ENCODE results near the gene CALML5.
"Not testable (repeated sequence)": the region's sequence is repeated elsewhere in the genome, so short reads cannot be mapped to it uniquely, and the experiment has no call there.

Gene CALML5

DNA sequence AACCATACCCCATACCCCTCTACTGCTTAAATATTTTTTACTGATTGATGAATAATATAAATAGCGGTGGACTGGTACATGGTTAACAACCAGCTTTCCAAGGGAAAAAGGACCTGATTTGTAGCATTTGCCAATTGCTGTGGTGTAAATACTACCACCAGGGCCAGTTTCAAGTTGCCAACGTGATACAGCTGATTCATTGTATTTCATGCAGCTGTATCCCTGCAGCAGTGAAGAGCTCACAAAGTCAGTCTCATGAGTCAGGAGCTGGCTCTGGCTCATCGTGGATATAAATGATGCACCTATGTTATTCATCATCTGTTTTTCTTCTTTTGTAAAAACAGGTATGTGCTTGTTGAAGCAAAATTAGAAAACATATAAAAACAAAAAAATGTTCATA lies 15.2 kb downstream of the CALML5 start:
- H3K4me3 ChIP-seq = no peak overlapping the region
- H4K20me1 ChIP-seq = no peaks in the 10 kb centered on the region
- H3K27ac ChIP-seq = no peak overlapping the region
- no peak for TF ChIP-seq Cebpa-rat (IDR thresholded peaks at IDR 0.05)
- no peaks in the 10 kb centered on the region for H3K27me3 ChIP-seq
- H3K36me3 ChIP-seq = no peaks in the 10 kb centered on the region
- no peak overlapping the region for H3K9ac ChIP-seq
- H3K4me1 ChIP-seq = peaks cover 15% of the 10 kb centered on the region
- H3K4me2 ChIP-seq = no peak overlapping the region
- no peaks in the 10 kb centered on the region for H3K9me3 ChIP-seq

DNA sequence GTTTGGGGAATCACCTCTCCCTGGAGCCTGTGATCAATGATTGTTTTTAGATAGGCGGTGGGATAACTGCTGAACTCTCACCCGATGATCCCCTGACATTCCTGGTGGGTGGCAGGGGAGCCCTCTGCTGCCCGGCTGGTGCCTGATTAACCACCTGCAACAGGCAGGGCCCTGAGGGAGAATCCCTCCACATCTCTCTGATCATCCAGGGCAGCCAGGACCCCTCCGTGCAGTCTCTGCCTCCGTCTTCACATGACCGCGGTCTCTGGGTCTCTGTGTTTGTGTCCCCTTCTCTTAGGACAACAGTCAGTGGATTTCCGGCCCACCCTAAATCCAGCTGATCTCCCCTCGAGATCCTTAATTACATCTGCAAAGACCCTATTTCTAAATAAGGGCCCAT lies 17.4 kb downstream of the CALML5 start:
- no peak overlapping the region for H3K9ac ChIP-seq
- H4K20me1 ChIP-seq = no peaks in the 10 kb centered on the region
- no peak overlapping the region for H3K27ac ChIP-seq
- no peaks in the 10 kb centered on the region for H3K36me3 ChIP-seq
- no peaks in the 10 kb centered on the region for H3K9me3 ChIP-seq
- no peak overlapping the region for H3K4me3 ChIP-seq
- no peak overlapping the region for H3K4me2 ChIP-seq
- no peak for TF ChIP-seq Cebpa-rat (IDR thresholded peaks at IDR 0.05)
- no peaks in the 10 kb centered on the region for H3K27me3 ChIP-seq
- peaks cover 28% of the 10 kb centered on the region for H3K4me1 ChIP-seq

DNA sequence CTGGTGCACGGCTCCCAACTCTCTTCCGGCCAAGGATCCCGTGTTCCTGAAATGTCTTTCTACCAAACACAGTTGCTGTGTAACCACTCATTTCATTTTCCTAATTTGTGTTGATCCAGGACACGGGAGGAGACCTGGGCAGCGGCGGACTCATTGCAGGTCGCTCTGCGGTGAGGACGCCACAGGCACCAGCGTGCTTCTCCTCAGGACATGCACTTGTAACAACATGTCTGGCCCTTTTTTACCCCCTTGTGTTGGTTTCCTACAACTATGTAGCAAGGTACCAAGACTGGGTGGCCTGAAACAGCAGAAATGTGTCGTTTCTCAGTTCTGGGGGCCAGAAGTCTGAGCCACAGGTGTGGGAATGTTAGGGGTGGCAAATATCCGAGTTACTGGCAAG lies 18.2 kb downstream of the CALML5 start:
- Histone ChIP-seq H3K27ac (no peak overlapping the region), H4K20me1 (no peaks in the 10 kb centered on the region), H3K4me2 (no peak overlapping the region), H3K9ac (no peak overlapping the region), H3K27me3 (no peaks in the 10 kb centered on the region), H3K36me3 (no peaks in the 10 kb centered on the region), H3K9me3 (no peaks in the 10 kb centered on the region), H3K4me3 (no peak overlapping the region), H3K4me1 (peaks cover 28% of the 10 kb centered on the region)
- no peak for TF ChIP-seq Cebpa-rat (IDR thresholded peaks at IDR 0.05)

DNA sequence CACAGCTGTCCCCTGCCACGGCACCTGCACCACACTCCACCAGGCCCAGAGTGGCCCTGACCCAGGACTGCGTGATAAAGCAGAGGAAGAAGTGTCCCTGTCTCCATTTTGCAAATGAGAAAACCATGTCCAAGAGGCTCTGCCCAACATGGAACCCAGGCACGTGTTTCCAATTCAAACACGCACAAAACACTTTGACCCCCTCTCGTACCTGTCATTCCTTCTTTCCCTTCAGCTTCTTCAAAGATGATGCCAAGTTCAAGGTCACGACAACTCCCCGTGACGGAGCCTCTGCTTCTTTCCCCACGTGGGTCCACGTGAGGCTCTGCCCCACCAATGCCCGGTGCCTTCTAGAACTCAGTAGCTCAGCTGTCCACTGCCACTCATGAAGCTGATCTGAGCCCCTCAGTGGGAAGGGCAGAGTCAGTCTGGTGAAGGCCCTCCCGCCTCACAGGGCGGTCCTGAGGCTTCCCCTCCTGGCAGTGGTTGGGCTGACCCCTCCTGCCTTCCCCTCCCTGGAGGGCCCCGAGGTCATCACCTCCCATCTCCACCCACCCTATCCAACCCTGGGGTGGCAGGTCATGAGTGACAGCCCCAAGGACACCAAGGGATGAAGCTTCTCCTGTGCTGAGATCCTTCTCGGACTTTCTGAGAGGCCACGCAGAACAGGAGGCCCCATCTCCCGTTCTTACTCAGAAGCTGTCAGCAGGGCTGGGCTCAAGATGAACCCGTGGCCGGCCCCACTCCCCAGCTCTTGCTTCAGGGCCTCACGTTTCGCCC lies 19.0 kb downstream of the CALML5 start:
- H3K4me2 ChIP-seq = peak overlapping the region; percentile 62
- TF ChIP-seq Cebpa-rat (IDR thresholded peaks at IDR 0.05) = no peak
- no peak overlapping the region for H3K9ac ChIP-seq
- no peaks in the 10 kb centered on the region for H3K36me3 ChIP-seq
- no peak overlapping the region for H3K4me3 ChIP-seq
- no peaks in the 10 kb centered on the region for H4K20me1 ChIP-seq
- H3K4me1 ChIP-seq = peaks cover 28% of the 10 kb centered on the region
- no peaks in the 10 kb centered on the region for H3K9me3 ChIP-seq
- H3K27me3 ChIP-seq = no peaks in the 10 kb centered on the region
- no peak overlapping the region for H3K27ac ChIP-seq

DNA sequence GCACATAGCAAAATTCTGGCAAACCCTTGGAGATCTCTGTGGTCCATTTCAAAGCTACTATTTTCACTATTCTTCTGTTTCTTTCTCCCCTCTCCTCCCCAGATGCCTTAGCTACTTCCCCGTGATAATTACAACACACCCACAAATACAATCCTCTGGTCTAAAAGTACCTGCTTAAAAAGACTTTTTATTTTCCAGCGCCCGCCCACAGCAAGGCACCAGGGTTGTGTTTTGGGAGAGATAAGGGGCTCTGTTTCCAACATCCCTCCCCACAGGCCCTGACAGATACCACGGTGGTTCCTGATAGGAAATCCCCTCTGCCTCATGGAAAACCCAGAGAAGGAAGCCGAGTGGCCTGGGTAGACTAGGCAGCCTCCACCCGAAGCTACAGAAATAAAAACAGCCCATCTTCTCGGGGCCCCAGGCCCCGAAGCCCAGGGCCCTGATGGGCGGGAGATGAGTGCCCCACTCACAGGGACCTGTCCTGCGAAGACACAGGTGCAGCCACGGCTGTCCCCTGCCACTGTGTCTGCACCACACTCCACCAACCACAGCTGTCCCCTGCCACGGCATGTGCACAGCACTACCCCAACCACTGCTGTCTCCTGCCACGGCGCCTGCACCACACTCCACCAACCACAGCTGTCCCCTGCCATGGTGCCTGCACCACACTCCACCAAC lies 19.7 kb downstream of the CALML5 start:
- Histone ChIP-seq H3K27ac (no peak overlapping the region), H3K9ac (no peak overlapping the region), H3K27me3 (no peaks in the 10 kb centered on the region), H3K9me3 (no peaks in the 10 kb centered on the region), H3K4me1 (peaks cover 28% of the 10 kb centered on the region), H3K36me3 (no peaks in the 10 kb centered on the region), H3K4me2 (peak overlapping the region; percentile 62), H3K4me3 (no peak overlapping the region), H4K20me1 (no peaks in the 10 kb centered on the region)
- TF ChIP-seq Cebpa-rat (IDR thresholded peaks at IDR 0.05) = no peak

DNA sequence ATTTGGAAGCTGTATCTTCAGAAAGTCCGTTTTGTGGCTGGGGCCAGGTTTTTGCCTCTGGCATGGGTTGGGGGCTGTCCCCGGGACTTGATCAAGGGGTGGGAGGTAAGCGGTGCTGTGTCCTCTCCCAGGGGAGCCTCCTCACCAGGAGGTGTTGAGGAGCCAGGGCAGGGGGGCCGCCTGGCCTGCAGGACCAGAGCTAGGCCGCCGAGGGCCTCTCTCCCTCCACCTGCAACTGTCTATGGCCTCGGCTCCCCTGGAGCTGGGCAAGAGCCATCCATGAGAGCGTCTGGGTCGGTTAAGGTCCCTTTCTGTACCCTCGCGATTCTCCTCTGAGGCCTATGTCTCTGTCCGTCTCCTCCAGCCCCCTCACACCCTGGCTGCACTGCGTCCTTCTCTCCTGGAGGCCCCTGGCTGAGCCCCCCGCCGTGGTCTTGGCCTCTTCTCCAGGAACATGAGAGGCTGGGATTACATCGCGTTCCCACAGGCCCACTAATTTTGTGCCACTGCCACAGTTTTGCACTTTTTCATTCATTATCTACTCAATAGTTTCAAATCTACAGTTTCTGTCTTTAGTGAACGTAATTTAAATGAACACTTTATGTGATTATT lies 20.6 kb downstream of the CALML5 start:
- Histone ChIP-seq H3K9me3 (no peaks in the 10 kb centered on the region), H4K20me1 (no peaks in the 10 kb centered on the region), H3K4me2 (peak overlapping the region; percentile 62; the same call in 1 of the 2 replicates), H3K9ac (no peak overlapping the region), H3K4me1 (peaks cover 28% of the 10 kb centered on the region), H3K4me3 (no peak overlapping the region), H3K27me3 (no peaks in the 10 kb centered on the region), H3K27ac (no peak overlapping the region), H3K36me3 (no peaks in the 10 kb centered on the region)
- TF ChIP-seq Cebpa-rat (IDR thresholded peaks at IDR 0.05) = no peak

DNA sequence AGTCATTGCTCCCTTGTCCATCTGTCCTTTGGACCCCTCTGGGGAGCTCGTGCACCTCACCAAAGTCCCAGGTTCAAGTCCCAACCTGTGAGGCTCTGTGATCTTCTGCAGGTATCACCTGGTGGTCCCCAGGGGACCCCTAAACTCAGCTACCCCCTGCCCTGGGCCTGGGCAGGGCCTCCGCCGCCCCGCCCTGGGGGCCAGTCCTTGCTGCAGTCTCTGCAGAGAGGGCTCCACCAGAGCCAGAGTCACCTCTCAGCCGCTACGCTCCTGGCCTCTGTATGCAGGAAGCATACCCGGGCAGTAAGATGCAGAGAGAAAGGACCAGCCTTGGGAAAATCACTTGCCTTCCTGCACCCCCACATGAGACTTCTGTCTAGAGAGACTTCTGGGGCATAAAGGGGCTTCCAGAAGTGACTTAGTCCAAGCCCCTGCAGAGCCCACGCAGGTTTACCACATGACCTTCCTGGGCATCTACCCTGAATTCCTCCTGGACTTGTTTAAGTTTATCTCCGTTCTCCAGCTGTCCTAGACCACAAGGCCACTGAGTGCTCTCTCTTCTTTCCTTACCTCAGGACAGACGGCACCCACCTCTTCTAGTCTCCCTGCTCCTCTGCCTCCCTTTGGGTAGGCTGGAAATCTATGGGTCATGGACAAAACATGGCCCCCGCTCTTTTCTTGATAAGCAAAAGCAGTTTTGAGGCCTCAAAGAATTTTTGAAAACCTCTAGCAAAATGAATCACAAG lies 21.2 kb downstream of the CALML5 start:
- Histone ChIP-seq H3K36me3 (no peaks in the 10 kb centered on the region), H3K9me3 (no peaks in the 10 kb centered on the region), H3K27me3 (no peaks in the 10 kb centered on the region), H3K4me2 (peak overlapping the region; percentile 26; the same call in 1 of the 2 replicates), H3K9ac (no peak overlapping the region), H4K20me1 (no peaks in the 10 kb centered on the region), H3K4me3 (no peak overlapping the region), H3K27ac (no peak overlapping the region), H3K4me1 (peaks cover 28% of the 10 kb centered on the region)
- TF ChIP-seq Cebpa-rat (IDR thresholded peaks at IDR 0.05) = no peak

DNA sequence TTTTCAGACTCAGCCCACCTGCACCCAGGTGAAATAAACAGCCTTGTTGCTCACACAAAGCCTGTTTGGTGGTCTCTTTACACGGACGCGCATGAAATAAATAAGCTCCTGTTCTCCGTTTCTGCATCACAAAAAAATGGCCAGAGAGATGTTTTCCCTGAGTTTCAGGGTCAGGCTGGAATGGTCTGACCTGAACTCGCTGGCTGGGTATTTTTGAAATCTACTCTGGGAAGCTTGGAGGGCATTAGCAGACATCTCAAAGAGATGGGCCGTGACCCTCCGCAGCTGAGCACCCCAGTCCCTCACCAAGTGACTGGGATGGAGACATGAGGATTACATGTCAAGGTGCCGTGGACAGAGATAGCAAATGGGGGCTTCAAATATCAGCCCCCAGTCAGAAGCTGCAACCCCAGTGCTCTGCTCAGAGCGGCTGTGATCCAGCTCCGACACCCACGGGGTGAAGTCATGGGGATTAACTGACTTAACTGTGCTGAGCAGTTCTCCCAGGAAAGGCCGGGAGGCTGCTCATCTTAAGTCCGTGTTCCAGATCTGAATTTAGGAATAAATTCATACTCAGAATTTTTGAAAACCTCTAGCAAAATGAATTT lies 22.3 kb downstream of the CALML5 start:
- Histone ChIP-seq H3K27me3 (no peaks in the 10 kb centered on the region), H3K9ac (no peak overlapping the region), H3K9me3 (no peaks in the 10 kb centered on the region), H3K36me3 (no peaks in the 10 kb centered on the region), H3K4me1 (peaks cover 28% of the 10 kb centered on the region), H4K20me1 (no peaks in the 10 kb centered on the region), H3K4me2 (no peak overlapping the region), H3K4me3 (no peak overlapping the region), H3K27ac (no peak overlapping the region)
- TF ChIP-seq Cebpa-rat (IDR thresholded peaks at IDR 0.05) = no peak

DNA sequence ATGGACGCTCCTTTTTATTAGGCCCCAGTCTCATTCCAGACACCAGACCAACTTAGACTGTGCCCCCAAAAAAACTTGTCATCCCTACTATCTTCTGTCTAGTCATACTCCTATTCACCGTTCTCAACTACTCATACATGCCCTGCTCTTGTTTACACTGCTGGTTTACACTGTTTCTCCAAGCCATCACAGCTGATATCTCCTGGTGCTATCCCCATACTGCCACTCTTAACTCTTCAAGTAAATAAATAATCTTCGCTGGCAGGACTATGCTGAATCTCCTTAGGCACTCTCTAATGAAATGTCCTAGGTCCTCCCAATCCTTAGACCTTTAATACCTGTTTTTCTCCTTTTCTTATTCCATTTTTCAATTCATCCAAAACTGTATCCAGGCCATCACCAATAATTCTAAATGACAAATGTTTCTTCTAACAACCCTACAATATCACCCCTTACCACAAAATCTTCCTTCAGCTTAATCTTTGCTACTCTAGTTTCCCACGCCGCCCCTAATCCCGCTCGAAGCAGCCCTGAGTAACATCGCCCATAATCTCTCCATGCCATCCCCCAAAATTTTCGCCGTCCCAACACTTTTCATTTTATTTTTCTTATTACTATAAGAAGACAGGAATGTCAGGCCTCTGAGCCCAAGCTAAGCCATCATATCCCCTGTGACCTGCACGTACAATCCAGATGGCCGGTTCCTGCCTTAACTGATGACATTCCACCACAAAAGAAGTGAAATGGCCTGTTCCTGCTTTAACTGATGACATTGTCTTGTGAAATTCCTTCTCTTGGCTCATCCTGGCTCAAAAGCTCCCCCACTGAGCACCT lies 23.2 kb downstream of the CALML5 start:
- H4K20me1 ChIP-seq, H3K9ac ChIP-seq, H3K4me2 ChIP-seq, H3K9me3 ChIP-seq, H3K4me3 ChIP-seq, H3K27me3 ChIP-seq, H3K27ac ChIP-seq, H3K36me3 ChIP-seq: not testable (repeated sequence)
- H3K4me1 ChIP-seq = peaks cover 28% of the 10 kb centered on the region

DNA sequence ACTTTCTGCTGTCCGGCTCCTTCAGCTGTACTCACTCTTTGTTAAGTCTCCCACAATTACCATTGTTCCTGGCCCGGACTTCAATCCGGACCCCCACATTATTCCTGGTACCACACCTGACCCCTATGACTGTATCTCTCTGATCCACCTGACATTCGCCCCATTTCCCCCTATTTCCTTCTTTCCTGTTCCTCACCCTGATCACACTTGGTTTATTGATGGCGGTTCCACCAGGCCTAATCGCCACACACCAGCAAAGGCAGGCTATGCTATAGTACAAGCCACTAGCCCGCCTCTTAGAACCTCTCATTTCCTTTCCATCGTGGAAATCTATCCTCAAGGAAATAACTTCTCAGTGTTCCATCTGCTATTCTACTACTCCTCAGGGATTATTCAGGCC lies 24.3 kb downstream of the CALML5 start:
- H4K20me1 ChIP-seq, H3K36me3 ChIP-seq, H3K27me3 ChIP-seq, H3K4me2 ChIP-seq, H3K27ac ChIP-seq, H3K4me3 ChIP-seq, H3K9me3 ChIP-seq, H3K9ac ChIP-seq: not testable (repeated sequence)
- H3K4me1 ChIP-seq = peaks cover 22% of the 10 kb centered on the region

DNA sequence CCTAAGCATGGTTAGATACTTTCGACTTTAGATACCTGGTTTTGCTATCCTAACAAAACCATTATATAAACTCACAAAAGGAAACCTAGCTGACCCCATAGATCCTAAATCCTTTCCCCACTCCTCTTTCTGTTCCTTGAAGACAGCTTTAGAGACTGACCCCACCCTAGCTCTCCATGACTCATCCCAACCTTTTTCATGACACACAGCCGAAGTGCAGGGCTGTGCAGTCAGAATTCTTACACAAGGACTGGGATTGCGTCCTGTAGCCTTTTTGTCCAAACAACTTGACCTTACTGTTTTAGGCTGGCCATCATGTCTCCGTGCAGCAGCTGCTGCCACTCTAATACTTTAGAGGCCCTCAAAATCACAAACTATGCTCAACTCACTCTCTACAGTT lies 24.7 kb downstream of the CALML5 start:
- not testable (repeated sequence) for H3K4me2 ChIP-seq, H4K20me1 ChIP-seq, H3K9ac ChIP-seq

More for the DNA sequence above, 24.7 kb downstream of the CALML5 start:
- not testable (repeated sequence) for H3K27ac ChIP-seq, H3K27me3 ChIP-seq, H3K9me3 ChIP-seq, H3K4me3 ChIP-seq, H3K36me3 ChIP-seq
- peaks cover 18% of the 10 kb centered on the region for H3K4me1 ChIP-seq
